NCI-H460 (cell line): ENCODE results near the gene NCF4. TPM values are rescaled to one million over a fixed set of nuclear protein-coding genes. Genes with fewer than 3 reads are reported as not detected.

Experiments
- DNase-seq: peaks from one replicate; pipeline ENCODE4 v3.0.0-alpha.2; 2016; ENCODE audit warnings: low read depth; ENCODE audit errors: extremely low read depth
- total RNA-seq: library from RNA; depleted of rRNA; stranded (reverse); fragments of >200 nt; shearing (Covaris generic); gene quantifications from 2 replicates; pipeline ENCODE4 v1.2.3, GENCODE V29; 2014

The NCF4 gene
- total RNA-seq, 1 experiment from 2014 or later, result not detected

DNA sequence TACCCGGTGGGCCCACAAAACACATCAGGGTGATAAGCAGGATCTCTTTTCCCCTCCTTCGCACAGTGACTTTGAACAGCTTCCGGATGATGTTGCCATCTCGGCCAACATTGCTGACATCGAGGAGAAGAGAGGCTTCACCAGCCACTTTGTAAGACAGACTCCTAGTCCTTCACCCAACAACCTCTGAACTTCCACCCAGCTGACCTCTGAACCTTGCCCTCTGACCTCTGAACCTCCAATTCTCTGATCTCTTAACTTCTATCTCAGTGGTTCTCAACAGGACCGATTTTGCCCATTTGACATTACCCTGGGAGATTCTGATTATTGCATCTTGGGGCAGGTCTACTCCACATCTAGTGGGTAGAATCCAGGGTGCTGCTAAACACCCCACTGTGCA lies 3.2 kb downstream of the NCF4 start:
- no peak for DNase-seq

DNA sequence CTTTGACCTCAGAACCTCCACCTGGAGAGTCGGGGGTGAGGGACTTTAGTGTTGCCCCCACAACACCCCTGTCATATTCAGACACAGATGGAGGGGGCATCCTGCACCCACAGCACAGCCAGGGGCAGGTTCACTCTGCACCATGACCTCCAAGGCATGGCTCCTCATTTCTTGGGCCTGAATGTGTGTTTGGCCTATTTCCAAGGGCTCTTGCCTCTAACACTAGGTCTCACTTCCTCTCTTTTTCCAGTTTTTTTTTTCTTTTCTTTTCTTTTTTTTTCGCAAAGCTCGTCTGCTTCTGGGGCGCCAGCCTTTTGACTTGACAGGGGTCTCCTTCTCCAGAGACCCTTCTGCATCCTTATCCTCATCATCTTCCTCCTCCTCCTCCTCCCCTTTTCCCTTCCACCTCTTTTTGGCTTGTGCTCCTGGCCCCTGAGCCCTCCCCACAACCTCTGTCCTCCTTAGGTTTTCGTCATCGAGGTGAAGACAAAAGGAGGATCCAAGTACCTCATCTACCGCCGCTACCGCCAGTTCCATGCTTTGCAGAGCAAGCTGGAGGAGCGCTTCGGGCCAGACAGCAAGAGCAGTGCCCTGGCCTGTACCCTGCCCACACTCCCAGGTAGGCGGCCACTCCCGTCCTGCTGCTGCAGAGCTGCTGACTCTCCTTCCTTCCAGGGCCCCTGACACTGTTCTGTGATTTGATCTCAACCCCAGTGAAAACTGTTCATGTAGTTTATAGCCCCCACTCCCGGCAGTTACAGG lies 3.8 kb downstream of the NCF4 start:
- DNase-seq, result no peak

DNA sequence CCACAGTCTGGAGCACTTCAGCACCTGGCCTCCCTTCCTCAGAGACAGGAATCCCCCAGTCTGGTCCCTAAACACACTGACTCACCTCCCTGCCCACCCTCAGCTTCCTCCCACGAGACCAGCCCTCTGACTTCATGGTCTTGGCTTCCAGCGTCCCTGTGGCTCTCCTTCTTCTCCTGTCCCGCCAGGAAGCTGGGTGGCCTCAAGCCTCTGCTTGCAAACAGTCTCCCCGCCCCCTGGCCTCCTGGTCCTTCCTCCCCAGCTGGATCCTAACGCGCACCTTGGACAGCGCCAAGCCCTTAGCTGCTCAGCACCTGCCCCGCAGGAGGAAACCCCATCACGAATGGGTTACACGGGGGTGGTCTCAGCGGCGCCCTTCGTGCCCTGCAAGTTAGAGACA lies 4.5 kb downstream of the NCF4 start:
- DNase-seq, result no peak

DNA sequence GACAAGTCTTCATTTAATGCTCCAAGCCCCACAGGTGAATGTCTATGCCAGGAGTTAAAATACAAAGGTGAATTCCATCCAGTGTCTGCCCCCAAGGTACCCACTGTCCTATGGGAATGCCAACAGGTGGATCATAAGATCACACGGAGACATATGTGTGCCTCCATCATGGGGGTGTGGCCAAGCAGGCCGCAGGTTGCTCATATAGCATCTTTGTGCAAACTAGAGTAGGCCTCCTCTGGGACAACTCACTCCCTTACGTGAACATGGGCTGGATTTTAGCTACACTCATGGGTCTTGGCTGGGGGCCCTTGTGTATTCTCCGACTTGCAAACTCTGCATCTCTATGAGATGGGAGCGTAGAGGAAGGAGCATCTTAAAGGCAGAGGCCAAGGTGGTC lies 6.9 kb downstream of the NCF4 start:
- DNase-seq, result no peak

DNA sequence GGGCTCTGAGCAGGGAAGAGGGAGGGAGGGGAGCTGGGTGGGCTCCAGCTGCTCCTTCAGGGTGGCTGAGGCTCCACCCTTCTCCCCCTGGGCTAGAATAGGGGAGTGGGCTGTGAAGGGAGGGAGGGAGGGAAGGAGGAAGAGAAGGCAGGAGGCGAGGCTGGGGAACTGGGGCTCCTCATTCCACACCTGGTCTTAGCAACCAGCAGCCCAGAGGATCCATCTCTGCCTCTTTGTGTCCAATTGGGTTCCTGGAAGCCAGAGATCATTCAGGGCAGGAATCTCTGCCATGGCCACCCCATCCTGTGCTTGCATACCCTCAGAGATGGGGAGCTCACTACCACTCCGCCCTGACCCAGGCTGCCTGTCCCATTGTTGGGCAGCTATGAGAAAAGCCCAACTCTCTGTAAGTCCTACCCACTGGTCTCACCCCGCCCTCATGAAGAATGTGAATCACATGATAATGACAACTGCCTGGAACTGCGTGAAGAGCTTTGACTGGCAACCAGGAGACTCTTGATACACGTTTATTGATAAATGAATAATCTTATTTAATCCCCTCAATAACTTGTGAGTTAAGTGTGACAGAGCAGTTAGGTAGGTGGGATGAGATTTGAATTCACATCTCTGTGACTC lies 7.9 kb downstream of the NCF4 start:
- DNase-seq, result no peak

DNA sequence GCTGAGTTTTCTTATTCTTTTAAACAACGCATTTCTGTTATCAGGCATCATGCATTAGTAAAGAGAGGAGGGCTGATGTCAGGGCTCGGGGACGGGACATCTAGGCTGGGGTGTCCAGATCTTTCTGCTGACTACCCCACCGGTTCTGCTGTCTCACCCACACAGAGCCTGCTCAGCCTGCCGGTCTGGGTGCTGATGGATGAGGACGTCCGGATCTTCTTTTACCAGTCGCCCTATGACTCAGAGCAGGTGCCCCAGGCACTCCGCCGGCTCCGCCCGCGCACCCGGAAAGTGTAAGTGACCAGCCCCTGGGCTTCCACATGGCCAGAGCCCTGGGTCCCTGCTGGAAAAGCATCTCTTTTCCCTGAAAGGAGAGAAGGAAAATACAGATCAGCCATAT lies 9.4 kb downstream of the NCF4 start:
- no peak for DNase-seq

DNA sequence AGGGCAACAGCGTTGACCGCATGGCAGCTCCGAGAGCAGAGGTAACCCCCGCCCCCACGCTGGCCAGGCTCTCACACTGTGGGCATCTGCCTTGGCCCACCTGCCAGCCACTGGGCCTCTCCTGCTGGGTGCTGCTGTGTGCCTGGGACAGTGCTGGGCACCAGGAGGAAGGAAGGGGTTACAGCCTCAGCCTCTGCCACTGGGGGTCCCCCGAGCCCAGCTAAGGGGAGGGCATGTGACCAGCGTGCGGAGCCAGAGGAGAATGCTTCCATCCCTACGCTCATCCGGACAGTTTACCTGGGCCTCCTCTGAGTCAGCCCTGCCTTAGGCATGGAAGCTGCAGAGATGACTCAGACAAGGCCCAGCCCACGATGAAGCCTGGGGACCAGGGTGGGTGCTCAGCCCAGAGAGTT lies 10.9 kb downstream of the NCF4 start:
- DNase-seq, result no peak

DNA sequence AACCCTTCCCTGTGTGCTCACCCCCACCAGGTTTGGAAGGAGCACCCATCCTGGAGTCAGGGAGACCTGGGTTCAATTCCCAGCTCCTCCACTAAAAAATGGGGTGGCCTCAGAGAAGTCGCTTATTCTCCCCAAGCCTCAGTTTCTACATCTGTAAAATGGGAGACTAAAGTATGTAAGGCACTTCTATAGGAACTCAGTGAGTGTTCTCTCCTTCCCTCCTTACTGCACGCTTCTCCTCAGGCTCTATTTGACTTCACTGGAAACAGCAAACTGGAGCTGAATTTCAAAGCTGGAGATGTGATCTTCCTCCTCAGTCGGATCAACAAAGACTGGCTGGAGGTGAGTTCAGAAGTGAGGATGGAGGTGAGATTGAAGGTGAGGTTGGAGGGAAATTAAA lies 11.3 kb downstream of the NCF4 start:
- no peak for DNase-seq

DNA sequence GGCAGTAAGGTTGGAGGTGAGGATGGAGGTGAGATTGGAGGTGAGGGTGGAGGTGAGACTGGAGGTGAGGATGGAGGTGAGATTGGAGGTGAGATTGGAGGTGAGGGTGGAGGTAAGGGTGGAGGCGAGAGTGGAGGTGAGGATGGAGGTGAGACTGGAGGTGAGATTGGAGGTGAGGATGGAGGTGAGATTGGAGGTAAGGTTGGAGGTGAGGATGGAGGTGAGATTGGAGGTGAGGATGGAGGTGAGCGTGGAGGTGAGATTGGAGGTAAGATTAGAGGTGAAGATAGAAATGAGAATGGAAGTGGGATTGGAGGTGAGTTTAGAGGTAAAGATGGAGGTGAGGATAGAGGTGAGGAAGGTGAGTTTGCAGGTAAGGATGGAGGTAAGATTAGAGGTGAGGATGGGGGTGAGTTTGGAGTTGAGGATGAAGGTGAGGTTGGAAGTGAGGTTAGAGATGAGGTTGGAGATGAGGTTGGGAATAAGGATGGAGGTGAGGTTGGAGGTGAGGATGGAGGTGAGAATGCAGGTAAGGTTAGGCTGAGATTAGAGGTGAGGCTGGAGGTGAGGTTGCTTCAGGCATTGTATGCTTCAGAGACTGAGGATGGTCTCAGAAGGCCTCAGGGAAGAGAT lies 12.2 kb downstream of the NCF4 start:
- DNase-seq, result no peak

DNA sequence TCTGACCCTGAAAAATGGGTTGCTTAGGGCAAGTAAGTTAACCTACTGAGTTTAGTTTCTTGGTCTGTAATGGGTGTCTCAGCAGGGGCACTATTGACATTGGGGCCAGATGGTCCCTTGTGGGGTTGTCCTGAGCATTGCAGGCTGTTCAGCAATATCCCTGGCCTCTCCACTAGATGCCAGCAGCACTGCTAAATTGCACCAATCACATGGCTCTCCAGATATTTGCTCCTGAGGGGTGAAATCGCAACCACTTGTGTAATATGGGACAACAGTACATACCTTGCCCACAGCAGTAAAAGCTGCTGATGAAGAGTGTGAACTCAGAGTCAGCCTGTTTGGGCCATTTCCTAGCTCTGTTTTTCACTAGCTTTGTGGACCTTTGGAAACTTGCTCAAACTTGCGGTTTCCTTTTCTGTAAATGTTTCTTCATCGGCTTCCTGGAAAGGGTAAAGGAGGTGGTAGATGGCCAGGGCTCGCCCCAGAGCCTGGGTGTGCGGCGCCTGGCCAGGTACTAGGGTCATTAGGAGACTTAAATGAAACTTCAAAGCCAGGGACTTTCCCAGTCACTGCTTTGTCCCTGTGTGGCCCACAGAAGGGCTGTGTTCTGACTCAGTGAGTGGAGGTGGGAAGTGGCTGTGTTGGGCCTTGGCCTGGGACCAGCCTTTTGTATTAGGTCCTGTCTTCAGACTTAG lies 13.0 kb downstream of the NCF4 start:
- DNase-seq, result peak; percentile 23

DNA sequence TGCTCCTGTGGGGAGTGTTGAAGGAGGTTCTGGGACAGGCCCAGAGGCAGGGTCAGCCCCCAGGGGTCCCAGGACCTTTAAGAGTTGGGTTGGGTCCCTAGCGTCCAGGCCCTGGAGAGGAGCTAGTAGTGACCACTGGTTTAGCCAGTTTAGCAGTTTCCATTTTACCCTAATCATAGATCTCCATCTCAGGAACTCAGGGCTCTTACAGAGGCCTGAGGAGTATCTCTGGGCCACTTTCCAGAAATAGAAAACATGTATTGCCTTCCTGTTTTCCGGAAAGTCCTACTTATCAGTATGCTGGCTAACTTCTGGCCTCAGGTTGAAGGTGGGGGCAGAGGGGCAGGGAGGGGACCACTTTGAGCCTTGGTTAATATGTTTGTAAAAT lies 13.5 kb downstream of the NCF4 start:
- DNase-seq, result no peak

DNA sequence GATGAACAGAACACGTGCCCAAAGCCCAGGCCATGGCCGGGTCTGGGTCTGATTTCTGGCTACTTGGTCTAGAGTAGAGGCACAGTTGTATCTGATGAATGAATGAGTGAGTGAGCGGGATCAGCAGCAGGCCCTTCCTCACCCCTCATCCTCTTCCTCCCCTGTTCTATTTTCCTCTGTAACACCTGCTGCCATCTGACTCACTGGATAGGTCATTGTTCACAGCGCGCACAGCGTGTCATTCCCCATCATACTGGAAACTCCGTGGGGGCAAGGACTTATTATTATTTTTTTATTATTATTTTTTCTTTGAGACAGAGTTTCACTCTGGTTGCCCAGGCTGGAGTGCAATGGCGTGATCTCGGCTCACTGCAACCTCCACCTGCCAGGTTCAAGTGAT lies 13.9 kb downstream of the NCF4 start:
- DNase-seq, result no peak

DNA sequence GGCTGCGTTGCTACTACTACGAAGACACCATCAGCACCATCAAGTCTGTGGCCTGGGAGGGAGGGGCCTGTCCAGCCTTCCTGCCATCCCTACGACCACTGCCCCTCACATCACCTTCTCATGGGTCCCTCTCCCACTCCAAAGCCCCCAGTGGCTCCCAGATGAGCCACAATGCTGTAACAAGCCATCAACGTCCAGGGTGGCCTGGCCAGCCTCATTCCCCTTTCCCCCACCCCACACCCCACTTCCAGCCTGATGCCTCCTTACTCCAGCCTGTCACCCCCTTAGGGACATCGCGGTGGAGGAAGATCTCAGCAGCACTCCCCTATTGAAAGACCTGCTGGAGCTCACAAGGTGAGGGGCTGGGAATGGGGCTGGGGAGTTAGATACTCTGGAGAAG lies 14.9 kb downstream of the NCF4 start:
- DNase-seq, result no peak

DNA sequence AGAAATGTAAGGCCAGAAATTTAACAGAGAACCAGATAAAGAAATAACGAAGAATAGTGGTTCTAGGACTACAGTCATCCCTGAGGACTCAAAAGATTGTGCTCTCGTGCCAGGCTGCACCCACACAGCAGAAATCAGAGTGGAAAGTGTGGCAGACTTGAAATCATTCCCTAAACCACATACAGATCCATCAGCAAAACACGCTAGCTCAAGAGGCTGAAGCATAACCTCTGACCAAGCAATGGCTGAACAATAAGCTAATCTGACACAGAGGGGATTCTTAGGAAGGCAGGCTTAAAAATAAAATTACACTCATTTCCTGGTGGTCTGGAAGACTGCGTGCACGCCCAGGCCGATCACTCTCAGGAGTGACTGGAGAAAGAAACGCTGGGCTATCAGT lies 19.0 kb downstream of the NCF4 start:
- DNase-seq, result no peak

DNA sequence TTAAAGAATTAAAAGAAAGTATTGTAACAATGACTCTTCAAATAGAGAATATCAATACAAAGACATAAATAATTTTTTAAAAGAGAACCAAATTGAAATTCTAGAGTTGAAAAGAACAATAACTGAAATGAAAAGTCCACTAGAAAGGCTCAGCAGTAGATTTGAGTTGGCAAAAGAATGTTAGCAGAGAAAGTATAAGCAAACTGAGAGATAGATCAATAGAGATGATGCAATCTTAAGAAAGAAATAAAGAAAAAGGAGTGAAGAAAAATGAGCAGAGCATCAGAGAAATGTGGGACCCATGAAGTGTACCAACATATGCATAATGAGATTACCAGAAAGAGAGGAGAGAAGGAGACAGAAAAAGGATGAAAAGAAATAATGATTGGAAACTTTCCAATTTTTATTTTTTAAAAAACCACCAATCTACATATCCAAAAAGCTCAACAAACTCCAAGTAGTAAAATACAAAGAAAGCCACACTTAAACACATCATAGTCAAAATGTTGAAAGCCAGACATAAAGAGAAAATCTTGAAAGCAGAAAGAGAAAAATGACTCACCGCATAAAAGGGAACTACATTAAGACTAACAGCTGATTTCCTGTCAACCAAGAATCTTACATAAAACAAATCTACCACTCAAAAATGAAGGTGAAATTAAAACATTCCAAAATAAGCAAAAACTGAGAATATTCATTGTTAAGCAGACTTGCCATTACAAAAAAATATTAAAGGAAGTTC lies 20.9 kb downstream of the NCF4 start:
- no peak for DNase-seq

DNA sequence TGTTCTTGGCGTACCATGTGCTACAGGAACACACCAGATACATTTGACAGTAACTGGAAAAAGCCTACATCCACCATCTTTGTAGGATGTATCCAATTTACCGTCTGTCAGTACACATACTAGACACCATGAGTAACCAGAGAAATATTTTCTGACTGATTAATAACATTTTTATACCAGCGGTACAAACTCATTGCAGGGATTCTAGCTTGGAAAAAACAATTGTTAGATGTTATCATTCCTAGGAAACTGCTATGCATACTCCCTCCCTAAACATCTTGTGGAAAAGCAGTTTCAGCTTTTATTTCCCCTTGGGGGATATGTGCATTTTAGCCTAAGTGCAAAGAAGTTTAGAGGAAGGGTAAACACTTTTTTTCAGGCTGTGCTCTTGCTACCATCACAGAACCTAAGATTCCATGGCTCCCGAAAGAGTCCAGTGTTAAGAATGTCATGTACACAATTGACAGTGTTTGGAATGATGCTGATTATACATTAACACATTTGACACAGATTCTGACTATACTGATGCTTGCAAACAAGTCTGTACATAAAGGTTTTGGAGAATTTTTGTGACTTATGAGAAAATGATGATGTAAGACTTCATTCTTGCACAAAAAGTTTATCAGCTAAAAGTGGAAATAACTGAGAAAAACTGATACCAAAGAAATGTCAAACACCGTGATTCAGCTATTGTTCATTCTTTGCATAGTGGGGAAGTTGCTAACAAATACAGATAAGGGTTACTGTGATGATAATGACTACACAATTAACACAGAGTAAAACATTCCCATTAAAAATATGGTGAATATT lies 23.7 kb downstream of the NCF4 start:
- DNase-seq, result no peak

DNA sequence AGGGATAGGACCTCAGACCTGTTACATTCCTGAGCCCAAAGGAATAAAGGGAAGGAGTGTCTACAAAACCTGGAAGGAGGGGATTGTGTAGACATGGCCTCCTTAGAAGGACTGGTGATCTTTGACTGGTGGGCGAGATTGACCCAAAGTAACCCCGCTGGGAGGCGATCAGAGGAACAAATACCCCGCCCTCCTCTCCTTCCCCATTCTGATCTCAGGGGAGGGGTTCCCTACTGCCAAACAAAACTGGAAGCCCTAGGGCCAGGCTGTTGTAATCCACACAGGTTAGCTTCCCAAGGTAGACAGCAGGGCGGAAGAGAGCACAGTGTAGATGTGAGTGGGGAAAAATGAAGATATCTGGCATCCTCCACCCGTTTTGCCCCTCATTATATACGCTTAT lies 24.7 kb downstream of the NCF4 start:
- DNase-seq, result no peak

DNA sequence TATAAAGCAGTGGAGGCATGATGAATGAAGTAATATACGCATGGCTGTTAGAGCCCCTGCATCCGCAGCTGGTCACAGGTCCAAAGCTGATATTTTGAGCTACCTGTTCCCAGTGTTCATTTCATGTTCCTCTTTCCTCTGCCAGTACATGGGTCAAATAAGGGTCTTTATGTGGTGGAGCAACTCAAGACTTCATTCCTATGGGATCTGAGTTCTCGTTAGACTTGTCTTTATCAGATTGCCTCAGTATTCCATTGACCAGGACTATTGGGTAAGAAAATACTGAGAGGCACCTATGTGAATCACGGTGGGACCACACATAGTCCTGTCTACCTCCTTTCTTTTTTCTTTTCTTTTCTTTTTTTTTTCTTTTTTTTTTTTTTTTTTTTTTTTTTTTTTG lies 25.2 kb downstream of the NCF4 start:
- DNase-seq, result no peak

DNA sequence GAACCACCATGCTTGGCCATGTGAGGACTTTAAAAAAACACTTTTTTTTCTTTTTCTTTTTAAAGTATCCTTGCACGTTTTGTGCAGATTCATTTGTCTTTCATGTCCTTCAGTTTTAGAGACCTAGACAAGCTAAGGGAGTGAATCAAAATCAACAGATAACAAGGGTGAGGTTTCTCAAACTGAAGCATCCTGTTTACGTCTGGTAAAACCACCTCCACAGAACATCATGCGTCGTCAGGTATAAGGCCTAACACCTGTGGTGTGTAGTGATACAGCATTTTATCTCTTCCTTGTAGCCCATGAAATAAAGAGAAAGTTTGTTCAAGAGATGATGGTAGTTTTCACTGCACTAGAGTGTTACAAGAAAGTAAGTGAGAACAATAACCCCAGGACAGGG lies 26.4 kb downstream of the NCF4 start:
- no peak for DNase-seq

DNA sequence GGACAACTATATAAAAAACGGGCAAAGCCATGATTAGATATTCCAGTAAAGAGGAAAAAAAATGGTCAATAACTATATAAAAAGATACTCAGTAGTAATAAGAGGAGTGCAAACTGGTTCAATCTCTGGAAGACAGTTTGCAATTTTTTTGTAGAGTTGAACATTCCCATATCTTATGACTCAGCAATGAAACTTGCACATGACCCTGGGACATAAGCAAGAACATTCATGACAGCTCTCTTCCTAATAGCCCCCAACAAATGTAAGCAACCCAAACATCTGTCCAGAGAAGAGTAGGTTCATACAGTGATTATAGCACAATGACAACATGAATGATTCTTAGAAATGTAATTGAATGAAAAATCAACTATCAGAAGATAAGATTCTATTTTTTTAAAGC lies 30.8 kb downstream of the NCF4 start:
- DNase-seq, result no peak
